ENCODE data around the gene MAN2A1.

DNA sequence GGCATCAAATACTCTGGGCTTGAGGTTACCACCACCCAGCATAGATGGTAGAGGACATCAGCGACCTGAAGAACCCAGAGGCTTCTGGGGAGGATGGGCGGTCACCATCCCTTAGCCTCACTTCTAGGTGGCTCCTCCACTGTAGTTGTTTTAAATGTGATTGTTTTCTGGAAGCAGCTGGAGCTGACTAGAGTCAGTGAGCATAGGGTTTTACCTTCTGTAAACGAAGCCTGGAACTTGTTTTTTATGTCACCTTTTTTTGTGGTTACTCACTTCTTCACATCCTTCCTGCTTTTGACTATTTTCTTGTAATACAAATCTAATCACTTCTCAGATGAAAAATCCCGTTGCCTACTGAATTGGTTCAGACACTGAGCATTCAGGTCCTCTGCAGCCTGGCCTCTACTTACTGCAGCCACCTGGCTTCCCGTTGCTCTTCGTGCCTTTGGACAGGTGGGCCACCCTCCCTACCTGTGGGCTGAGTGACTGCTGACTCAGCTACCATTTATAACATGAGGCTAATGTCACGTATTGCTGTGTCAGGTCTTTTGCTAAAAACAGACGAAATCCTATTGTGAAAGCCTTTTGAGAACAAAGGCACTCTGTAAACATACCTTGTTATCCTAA is 167.8 kb downstream of the MAN2A1 start:
- no peak for TF ChIP-seq POLR2A (IDR thresholded peaks at IDR 0.05)
- no peak for TF ChIP-seq CTCF (IDR thresholded peaks at IDR 0.05)

Data from adrenal gland (tissue), 5 donors.